Smooth muscle cell (in vitro differentiated cells): Measurements from ENCODE around the gene HNF1A. TPM values are rescaled to one million over a fixed set of nuclear protein-coding genes. Genes with fewer than 3 reads are reported as not detected.

ENCODE experiments used
- DNase-seq: peaks from one replicate; lab custom pipeline; 2025; ENCODE audit not compliant: unreplicated experiment; lab: John Stamatoyannopoulos, UW
- H2AFZ ChIP-seq: fragments of 200-600 bp; sonication (generic); 2 replicates; pipeline ENCODE4 v1.6.0; 2016; ENCODE audit warnings: antibody characterized with exemption, low read depth, mild to moderate bottlenecking
- H3F3A ChIP-seq: fragments of 200-600 bp; sonication (generic); 2 replicates; pipeline ENCODE4 v1.6.0; 2017; ENCODE audit warnings: antibody characterized with exemption, low read depth
- H3K27ac ChIP-seq: fragments of 200-600 bp; sonication (generic); 2 replicates; pipeline ENCODE4 v1.5.1; 2016; ENCODE audit warnings: low read depth, mild to moderate bottlenecking
- H3K27me3 ChIP-seq: fragments of 200-600 bp; sonication (generic); 2 replicates; pipeline ENCODE4 v1.6.1; 2016; ENCODE audit warnings: low read depth, mild to moderate bottlenecking
- H3K36me3 ChIP-seq: fragments of 200-600 bp; sonication (generic); 2 replicates; pipeline ENCODE4 v1.5.1; 2016; ENCODE audit warnings: low read depth
- H3K4me1 ChIP-seq: fragments of 200-600 bp; sonication (generic); 2 replicates; pipeline ENCODE4 v1.5.1; 2016; ENCODE audit warnings: low read depth
- H3K4me2 ChIP-seq: fragments of 200-600 bp; sonication (generic); 2 replicates; pipeline ENCODE4 v1.6.0; 2016; ENCODE audit warnings: mild to moderate bottlenecking
- H3K4me3 ChIP-seq: fragments of 200-600 bp; sonication (generic); 2 replicates; pipeline ENCODE4 v1.5.1; 2016; ENCODE audit warnings: mild to moderate bottlenecking
- H3K79me2 ChIP-seq: fragments of 200-600 bp; sonication (generic); 2 replicates; pipeline ENCODE4 v1.6.0; 2016; ENCODE audit warnings: low read depth, mild to moderate bottlenecking
- H3K9ac ChIP-seq: fragments of 200-600 bp; sonication (generic); 2 replicates; pipeline ENCODE4 v1.6.0; 2016; ENCODE audit warnings: low read depth
- H3K9me3 ChIP-seq: fragments of 200-600 bp; sonication (generic); replicated peaks from 2 replicates; pipeline ENCODE4 v1.5.1; 2016; ENCODE audit warnings: low read depth
- H4K20me1 ChIP-seq: fragments of 200-600 bp; sonication (generic); 2 replicates; pipeline ENCODE4 v1.6.0; 2016; ENCODE audit warnings: low read depth
- CTCF ChIP-seq: fragments of 200-600 bp; sonication (generic); IDR thresholded peaks from 2 replicates; pipeline ENCODE4 v1.5.1; 2017; ENCODE audit warnings: borderline replicate concordance, mild to moderate bottlenecking, antibody characterized with exemption; ENCODE audit not compliant: insufficient read depth, poor library complexity, severe bottlenecking
- WGBS: methylation state at CpG from one replicate; pipeline ENCODE4 v1.1.7; 2016; ENCODE audit warnings: low lambda C conversion rate; 5-methylcytosine and 5-hydroxymethylcytosine counted together
- polyA plus RNA-seq: library from polyadenylated mRNA; unstranded; fragments of >200 nt; fragmentation: Nextera tagmentation; extraction: Ambion mirVana; gene quantifications from 2 replicates; pipeline ENCODE4 v1.2.1, GENCODE V29; 2016
- total RNA-seq: library from RNA; depleted of rRNA; stranded (reverse); fragments of >200 nt; gene quantifications from 2 replicates; pipeline ENCODE4 v1.2.3, GENCODE V29; 2014

Gene HNF1A
- total and polyA plus RNA-seq, 2 experiments from 2014 or later = 0.09 TPM; not detected in 1

- H3F3A ChIP-seq = peaks cover 4% of the 10 kb centered on the region
- no peak overlapping the region for H2AFZ ChIP-seq
- no peaks in the 10 kb centered on the region for H3K36me3 ChIP-seq
- H3K4me2 ChIP-seq = no peak overlapping the region
- peak overlapping the region; percentile 31 for H3K27ac ChIP-seq
- no peaks in the 10 kb centered on the region for H3K79me2 ChIP-seq
- WGBS = 78% methylated on average over 17 of the region's 17 CpGs
- no peaks in the 10 kb centered on the region for H3K4me1 ChIP-seq
- no peak for TF ChIP-seq CTCF
- no peaks in the 10 kb centered on the region for H3K27me3 ChIP-seq
- no peaks in the 10 kb centered on the region for H4K20me1 ChIP-seq
- no peak overlapping the region for H3K9ac ChIP-seq
- H3K9me3 ChIP-seq = no peaks in the 10 kb centered on the region
- no peak overlapping the region for H3K4me3 ChIP-seq
- no peak for DNase-seq
These were observed 16.5 kb upstream of the HNF1A start for GRCh38 chr12:120961604-120962531.

- H3K9me3 ChIP-seq = no peaks in the 10 kb centered on the region
- H2AFZ ChIP-seq = no peak overlapping the region
- H3K27me3 ChIP-seq = no peaks in the 10 kb centered on the region
- TF ChIP-seq CTCF = no peak
- DNase-seq = no peak
- no peaks in the 10 kb centered on the region for H3K36me3 ChIP-seq
- no peak overlapping the region for H3K4me2 ChIP-seq
- H3F3A ChIP-seq = peaks cover 4% of the 10 kb centered on the region
- H3K27ac ChIP-seq = peak overlapping the region; percentile 31
- WGBS = 81% methylated on average over 2 of the region's 2 CpGs
- H3K4me1 ChIP-seq = no peaks in the 10 kb centered on the region
- no peaks in the 10 kb centered on the region for H3K79me2 ChIP-seq
- no peaks in the 10 kb centered on the region for H4K20me1 ChIP-seq
- H3K9ac ChIP-seq = no peak overlapping the region
- H3K4me3 ChIP-seq = no peak overlapping the region
These were observed 15.8 kb upstream of the HNF1A start for GRCh38 chr12:120962532-120963020.

- no peaks in the 10 kb centered on the region for H3K27me3 ChIP-seq
- no peaks in the 10 kb centered on the region for H3K4me1 ChIP-seq
- H3K4me3 ChIP-seq = no peak overlapping the region
- H2AFZ ChIP-seq = no peak overlapping the region
- DNase-seq = no peak
- H3K4me2 ChIP-seq = no peak overlapping the region
- peaks cover 4% of the 10 kb centered on the region for H3F3A ChIP-seq
- no peak for TF ChIP-seq CTCF
- H3K27ac ChIP-seq = no peak overlapping the region
- 91% methylated on average over 8 of the region's 8 CpGs for WGBS
- no peaks in the 10 kb centered on the region for H3K36me3 ChIP-seq
- H3K79me2 ChIP-seq = no peaks in the 10 kb centered on the region
- no peaks in the 10 kb centered on the region for H4K20me1 ChIP-seq
- H3K9me3 ChIP-seq = no peaks in the 10 kb centered on the region
- H3K9ac ChIP-seq = no peak overlapping the region
These were observed 14.0 kb upstream of the HNF1A start for GRCh38 chr12:120964298-120964697.
